T-cell (primary cell): ENCODE results near the gene ADGRE1. TPM values are rescaled to one million over a fixed set of nuclear protein-coding genes. Genes with fewer than 3 reads are reported as not detected.

Source experiments
- ATAC-seq, 4 experiments: fragments of 200-7000 bp in 3 of 4; fragments of 150-1000 bp in 1 of 4; cut with Tn5 transposase; replicated peaks in 1 of 4; 1 replicate in 3 of 4; 2 replicates in 1 of 4; pipeline ENCODE4 v1.10.0; 2021; ENCODE audit warnings: moderate library complexity in 3 of 4, mild to moderate bottlenecking in 2 of 4, moderate number of reproducible peaks in 1 of 4
- CTCF ChIA-PET, 2 donors: fragments of 300-600 bp; sonication (Branson Sonifier 250); formaldehyde crosslinking; loops; one replicate each; lab custom pipeline; 2022; ENCODE audit warnings: antibody characterized with exemption in 2 of 2; lab: Charles Lee
- POLR2A ChIA-PET, 2 donors: fragments of 300-600 bp; sonication (Branson Sonifier 250); formaldehyde crosslinking; loops; one replicate each; lab custom pipeline; 2022; ENCODE audit warnings: antibody characterized with exemption in 2 of 2; lab: Charles Lee
- DNase-seq, 35 experiments: peaks; one replicate each; pipeline versions ENCODE4 v3.0.0 to v3.0.0-alpha.2; 2013 to 2023
- H3K27ac ChIP-seq: one replicate; pipeline ENCODE4 v1.5.1; 2013; ENCODE audit warnings: low read length
- H3K27me3 ChIP-seq, 2 experiments: replicated peaks in 1 of 2; 1 replicate in 1 of 2; 2 replicates in 1 of 2; pipeline versions ENCODE4 v1.6.1 to v1.7.0; 2013; ENCODE audit warnings: low read length in 1 of 2, mixed read lengths in 1 of 2; ENCODE audit not compliant: control insufficient read depth in 2 of 2, insufficient read depth in 2 of 2; ENCODE audit errors: extremely low read depth in 1 of 2
- H3K36me3 ChIP-seq, 2 donors: 1 replicate in 1 of 2; 2 replicates in 1 of 2; pipeline versions ENCODE4 v1.6.1 to v1.7.0; 2013; ENCODE audit warnings: low read length in 1 of 2; ENCODE audit not compliant: control insufficient read depth in 2 of 2, insufficient read depth in 1 of 2; ENCODE audit errors: extremely low read depth in 1 of 2
- H3K4me1 ChIP-seq, 2 experiments: 1 replicate in 1 of 2; 2 replicates in 1 of 2; pipeline versions ENCODE4 v1.6.1 to v1.7.0; 2013; ENCODE audit warnings: low read length in 2 of 2, mixed read lengths in 1 of 2; ENCODE audit not compliant: insufficient read depth in 2 of 2, control insufficient read depth in 1 of 2; ENCODE audit errors: extremely low read depth in 1 of 2
- H3K4me3 ChIP-seq, 2 donors: 1 replicate in 1 of 2; 2 replicates in 1 of 2; pipeline versions ENCODE4 v1.5.1 to v1.7.0; 2013; ENCODE audit warnings: mild to moderate bottlenecking in 2 of 2, low read length in 1 of 2, moderate library complexity in 1 of 2; ENCODE audit not compliant: control insufficient read depth in 1 of 2; ENCODE audit errors: extremely low read depth in 1 of 2
- H3K9me3 ChIP-seq: 2 replicates; pipeline ENCODE4 v1.7.0; 2013
- H3K27ac Mint-ChIP-seq, 2 donors: one replicate each; pipeline ENCODE4 v1.8.0; 2020 to 2021; ENCODE audit warnings: mild to moderate bottlenecking in 2 of 2, mixed read lengths in 2 of 2
- H3K27me3 Mint-ChIP-seq, 2 donors: one replicate each; pipeline ENCODE4 v1.8.0; 2021 to 2022; ENCODE audit warnings: mixed read lengths in 2 of 2
- H3K36me3 Mint-ChIP-seq: one replicate; pipeline ENCODE4 v1.8.0; 2021; ENCODE audit warnings: mixed read lengths
- H3K4me1 Mint-ChIP-seq, 3 donors: one replicate each; pipeline ENCODE4 v1.8.0; 2020 to 2022; ENCODE audit warnings: mixed read lengths in 3 of 3, mild to moderate bottlenecking in 1 of 3
- H3K4me3 Mint-ChIP-seq, 3 donors: one replicate each; pipeline ENCODE4 v1.8.0; 2020 to 2022; ENCODE audit warnings: mild to moderate bottlenecking in 3 of 3, mixed read lengths in 3 of 3, moderate library complexity in 3 of 3
- H3K9me3 Mint-ChIP-seq, 3 donors: one replicate each; pipeline ENCODE4 v1.8.0; 2020 to 2022; ENCODE audit warnings: mixed read lengths in 3 of 3
- WGBS: methylation state at CpG from one replicate; pipeline ENCODE4 v1.1.5; 2013; ENCODE audit warnings: missing lambda C conversion rate; ENCODE audit not compliant: insufficient coverage; 5-methylcytosine and 5-hydroxymethylcytosine counted together
- total RNA-seq, 35 experiments: library from RNA in 6 of 35; stranded (reverse) in 6 of 35; fragments of 120-200 nt in 1 of 35; gene quantifications; one replicate each; pipeline versions ENCODE4 v1.2.1 to v1.2.4 and lab custom pipeline; 2013 to 2026

ADGRE1 gene
- total RNA-seq, 5 donors from 2014 or later (not counting 1 experiment from before 2014, with no cell fraction given): 3.4 to 9.7 (median 3.7) TPM

- ATAC-seq (no peak), DNase-seq (no peak)
- peaks cover 53% of the 10 kb centered on the region for H3K36me3 Mint-ChIP-seq
- H3K9me3 ChIP-seq: peaks cover 2% of the 10 kb centered on the region
- POLR2A ChIA-PET: interaction anchor here in 1 of 2 donors (0.6 kb wide), 1 partner anchor 514 kb away, joined by 7 read pairs; a partner anchor contains a TSS
- H3K4me1 ChIP-seq: no peaks in the 10 kb centered on the region
- no peak overlapping the region for H3K27ac Mint-ChIP-seq
- H3K27me3 Mint-ChIP-seq: no peaks in the 10 kb centered on the region
- H3K27ac ChIP-seq: no peak overlapping the region
- no peak overlapping the region for H3K4me3 ChIP-seq
- CTCF ChIA-PET: no interaction called here
- no peaks in the 10 kb centered on the region for H3K27me3 ChIP-seq
- H3K36me3 ChIP-seq: no peaks in the 10 kb centered on the region
- no peak overlapping the region for H3K4me3 Mint-ChIP-seq
- peaks cover 3 to 30% (median 16%) of the 10 kb centered on the region in 3 donors for H3K9me3 Mint-ChIP-seq
- H3K4me1 Mint-ChIP-seq: peaks cover 0 to 2% (median 0%) of the 10 kb centered on the region in 3 donors
These were observed 96.1 kb downstream of the ADGRE1 start for GRCh38 chr19:6983448-6983847.

- Histone ChIP-seq H3K9me3 (peaks cover 2% of the 10 kb centered on the region), H3K36me3 (no peaks in the 10 kb centered on the region), H3K27me3 (no peaks in the 10 kb centered on the region), H3K4me3 (no peak overlapping the region), H3K4me1 (no peaks in the 10 kb centered on the region), H3K27ac (no peak overlapping the region)
- Mint-ChIP-seq H3K4me3 (no peak overlapping the region), H3K27me3 (no peaks in the 10 kb centered on the region), H3K27ac (no peak overlapping the region), H3K4me1 (no peaks in the 10 kb centered on the region), H3K36me3 (peaks cover 39% of the 10 kb centered on the region), H3K9me3 (peaks cover 3 to 30% (median 16%) of the 10 kb centered on the region in 3 donors)
- ATAC-seq (no peak), DNase-seq (no peak)
- CTCF ChIA-PET: interaction anchor here in 1 of 2 donors (0.9 kb wide), 1 partner anchor 45 kb away, joined by 3 read pairs; no protein-coding TSS in a partner anchor
- 21% methylated on average over 3 of the region's 4 CpGs for WGBS
- POLR2A ChIA-PET: no interaction called here
These were observed 100.5 kb downstream of the ADGRE1 start for GRCh38 chr19:6987850-6988249.

- DNase-seq (no peak), ATAC-seq (no peak)
- H3K4me3 ChIP-seq: no peak overlapping the region
- Mint-ChIP-seq H3K4me3 (no peak overlapping the region), H3K4me1 (no peaks in the 10 kb centered on the region), H3K9me3 (peaks cover 1 to 27% (median 16%) of the 10 kb centered on the region in 3 donors), H3K27me3 (no peaks in the 10 kb centered on the region), H3K36me3 (peaks cover 36% of the 10 kb centered on the region), H3K27ac (no peak overlapping the region)
- H3K36me3 ChIP-seq: no peaks in the 10 kb centered on the region
- H3K9me3 ChIP-seq: peaks cover 2% of the 10 kb centered on the region
- ChIA-PET POLR2A (no interaction called here), CTCF (interaction anchor here in 1 of 2 donors (0.9 kb wide), 1 partner anchor 45 kb away, joined by 3 read pairs; no protein-coding TSS in a partner anchor)
- 50% methylated on average over 2 of the region's 3 CpGs for WGBS
- H3K4me1 ChIP-seq: no peaks in the 10 kb centered on the region
- H3K27me3 ChIP-seq: no peaks in the 10 kb centered on the region
- H3K27ac ChIP-seq: no peak overlapping the region
These were observed 100.9 kb downstream of the ADGRE1 start for GRCh38 chr19:6988257-6988656.

Other genes starting within 250 kb of the ADGRE1 start
- gene TNFSF14, start 217.4 kb upstream of the ADGRE1 start, total RNA-seq: 10 to 100 TPM in 3 of 5 donors, 1 to 10 TPM in 2; 1.9 to 22.6 (median 12.7) TPM
- gene C3, start 166.9 kb upstream of the ADGRE1 start, total RNA-seq: 10 to 100 TPM in 1 of 5 donors, 1 to 10 TPM in 3, not detected in 1; 1.1 to 10.6 (median 7.6) TPM
- gene GPR108, start 150.0 kb upstream of the ADGRE1 start, total RNA-seq: 10 to 100 TPM; 51.8 to 83.3 (median 58.4) TPM
- 1 to 10 TPM; 2.6 to 8.7 (median 7.3) TPM for gene TRIP10, start 147.9 kb upstream of the ADGRE1 start, total RNA-seq
- 10 to 100 TPM; 61.7 to 83.7 (median 73.6) TPM for gene SH2D3A, start 120.1 kb upstream of the ADGRE1 start, total RNA-seq
- gene VAV1, start 114.9 kb upstream of the ADGRE1 start, total RNA-seq: 100 to 1,000 TPM in 2 of 5 donors, 10 to 100 TPM in 3; 82.5 to 114 (median 92.2) TPM
- gene MBD3L2B, start 133.9 kb downstream of the ADGRE1 start, total RNA-seq: not detected
- not detected for gene MBD3L5, start 143.0 kb downstream of the ADGRE1 start, total RNA-seq
- not detected for gene MBD3L4, start 152.6 kb downstream of the ADGRE1 start, total RNA-seq
- not detected for gene MBD3L2, start 161.7 kb downstream of the ADGRE1 start, total RNA-seq
- not detected for gene MBD3L3, start 171.1 kb downstream of the ADGRE1 start, total RNA-seq
- gene ZNF557, start 182.1 kb downstream of the ADGRE1 start, total RNA-seq: 10 to 100 TPM; 12.7 to 28.2 (median 24.6) TPM